Right lobe of liver (tissue), 4 donors: ENCODE data around the gene CALHM3.

Experiments used
- CTCF ChIP-seq, 4 donors: fragments of 200-600 bp in 3 of 4; fragments of 450-650 bp in 1 of 4; IDR thresholded peaks; one replicate each; pipeline versions ENCODE4 v1.5.1 to v1.8.0; 2016 to 2022; ENCODE audit warnings: antibody characterized with exemption in 4 of 4, mild to moderate bottlenecking in 2 of 4
- POLR2A ChIP-seq: fragments of 450-650 bp; IDR thresholded peaks from one replicate; pipeline ENCODE4 v1.6.1; 2017; ENCODE audit warnings: antibody characterized with exemption, mild to moderate bottlenecking
- donor health status: DM: no; HTN: no; CAD: no.
- donor health status: DM: no; HTN: no; CAD: no.
- donor health status: DM: no; HTN: yes; CAD: no.

- TF ChIP-seq CTCF (IDR thresholded peaks at IDR 0.05), result no peak
- no peak for TF ChIP-seq POLR2A
Observed at GRCh38 chr10:103456074-103456660, 22.9 kb downstream of the CALHM3 start.
